CD4-positive, alpha-beta T cell treated with Interleukin-15 for 4 hours (primary cell): ENCODE measurements around the gene ZNF555.
"Not testable (repeated sequence)": the region's sequence is repeated elsewhere in the genome, so short reads cannot be mapped to it uniquely, and the experiment has no call there.

Source experiments
- DNase-seq: peaks from one replicate; pipeline ENCODE4 v3.0.0-alpha.2; 2020; ENCODE audit warnings: low spot score

Gene ZNF555

DNA sequence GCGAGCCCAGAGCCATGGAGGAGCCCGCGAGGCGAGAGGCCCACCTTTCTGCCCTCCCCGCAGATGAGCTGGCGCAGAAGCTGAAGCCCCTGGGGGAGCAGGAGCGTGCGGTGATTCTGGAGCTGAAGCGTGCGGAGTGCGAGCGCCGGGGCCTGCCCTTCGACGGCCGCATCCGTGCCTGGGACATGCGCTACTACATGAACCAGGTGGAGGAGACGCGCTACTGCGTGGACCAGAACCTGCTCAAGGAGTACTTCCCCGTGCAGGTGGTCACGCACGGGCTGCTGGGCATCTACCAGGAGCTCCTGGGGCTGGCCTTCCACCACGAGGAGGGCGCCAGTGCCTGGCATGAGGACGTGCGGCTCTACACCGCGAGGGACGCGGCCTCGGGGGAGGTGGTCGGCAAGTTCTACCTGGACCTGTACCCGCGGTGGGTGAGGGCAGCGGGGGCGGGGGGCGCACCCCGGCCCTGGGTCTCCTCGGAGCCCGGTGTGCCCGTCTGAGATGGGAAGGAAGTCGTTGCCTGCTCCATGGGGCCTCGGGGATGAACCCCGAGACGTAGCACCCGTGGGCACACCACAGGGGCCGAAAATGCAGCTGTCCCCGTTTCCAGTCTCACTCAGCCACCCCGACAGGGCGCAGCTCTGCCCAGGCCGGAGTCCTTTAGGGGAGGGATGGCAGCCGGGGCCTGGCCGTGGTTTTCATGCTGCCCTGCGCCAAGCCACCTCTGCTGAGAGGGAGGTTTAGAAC is 33.7 kb upstream of the ZNF555 start:
- no peak for DNase-seq

DNA sequence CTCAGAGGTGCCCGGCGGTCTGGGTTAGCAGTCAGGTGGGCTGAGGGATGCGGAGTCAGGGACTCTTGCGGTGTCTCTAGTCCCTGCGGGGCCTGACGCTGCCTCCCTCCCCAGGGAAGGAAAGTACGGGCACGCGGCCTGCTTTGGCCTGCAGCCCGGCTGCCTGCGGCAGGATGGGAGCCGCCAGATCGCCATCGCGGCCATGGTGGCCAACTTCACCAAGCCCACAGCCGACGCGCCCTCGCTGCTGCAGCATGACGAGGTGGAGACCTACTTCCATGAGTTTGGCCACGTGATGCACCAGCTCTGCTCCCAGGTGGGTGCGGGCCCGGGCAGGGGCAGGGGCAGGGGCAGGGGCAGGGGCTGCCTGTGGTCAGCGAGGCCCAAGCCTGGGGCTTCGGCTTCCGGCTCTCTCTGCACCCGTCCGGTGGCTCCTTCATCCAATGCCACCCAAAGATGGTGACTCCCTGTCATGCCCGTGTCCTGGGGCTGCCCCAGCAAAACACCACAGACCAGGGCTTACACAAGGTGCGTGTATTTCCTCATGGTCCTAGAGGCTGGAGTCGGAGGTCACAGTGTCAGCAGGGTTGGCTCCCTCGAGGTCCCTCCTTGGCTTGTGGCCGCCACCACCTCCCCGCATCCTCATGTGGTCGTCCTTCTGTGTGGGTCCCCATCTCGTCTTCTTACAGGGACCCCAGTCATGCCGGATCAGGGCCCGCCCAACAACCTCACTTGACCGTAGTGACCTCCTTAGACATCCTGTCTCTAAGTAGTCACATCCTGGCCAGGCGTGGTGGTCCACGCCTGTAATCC is 32.9 kb upstream of the ZNF555 start:
- DNase-seq = no peak

DNA sequence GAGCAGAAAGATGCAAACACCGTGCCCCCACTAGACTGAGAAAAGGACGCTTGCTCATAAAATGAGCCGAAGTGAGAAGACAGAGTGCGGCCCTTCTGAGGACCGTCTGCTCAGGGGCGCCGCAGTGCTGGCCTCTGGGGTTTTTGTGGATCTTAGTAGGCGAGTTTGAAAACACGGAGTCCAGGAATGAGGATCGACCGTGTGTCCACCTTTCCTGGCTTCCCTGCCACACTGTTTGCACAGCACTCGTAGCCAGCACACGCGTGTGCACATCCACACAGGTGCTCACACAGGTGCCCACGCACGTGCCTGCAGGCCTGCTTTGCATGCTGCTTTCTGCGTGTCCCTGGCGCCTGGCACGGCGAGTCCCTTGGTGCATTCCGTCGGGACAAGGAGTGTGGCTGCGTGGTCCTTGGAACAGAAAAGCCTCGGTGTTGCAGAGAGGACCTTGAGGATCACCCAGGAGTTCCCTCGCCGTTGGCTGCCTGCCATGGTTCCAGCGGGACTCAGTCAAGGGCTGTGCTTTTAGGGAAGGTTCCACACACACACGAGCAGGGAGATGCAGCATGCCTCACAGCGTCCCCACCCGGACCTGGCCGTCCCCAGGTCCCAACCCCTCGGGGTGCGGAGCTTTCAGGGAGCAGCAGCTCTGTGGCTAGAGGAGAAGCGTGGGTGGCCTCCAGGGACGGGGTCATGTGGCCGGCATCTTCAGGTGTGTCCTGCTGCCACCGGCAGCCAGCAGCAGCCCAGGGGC is 31.7 kb upstream of the ZNF555 start:
- no peak for DNase-seq

DNA sequence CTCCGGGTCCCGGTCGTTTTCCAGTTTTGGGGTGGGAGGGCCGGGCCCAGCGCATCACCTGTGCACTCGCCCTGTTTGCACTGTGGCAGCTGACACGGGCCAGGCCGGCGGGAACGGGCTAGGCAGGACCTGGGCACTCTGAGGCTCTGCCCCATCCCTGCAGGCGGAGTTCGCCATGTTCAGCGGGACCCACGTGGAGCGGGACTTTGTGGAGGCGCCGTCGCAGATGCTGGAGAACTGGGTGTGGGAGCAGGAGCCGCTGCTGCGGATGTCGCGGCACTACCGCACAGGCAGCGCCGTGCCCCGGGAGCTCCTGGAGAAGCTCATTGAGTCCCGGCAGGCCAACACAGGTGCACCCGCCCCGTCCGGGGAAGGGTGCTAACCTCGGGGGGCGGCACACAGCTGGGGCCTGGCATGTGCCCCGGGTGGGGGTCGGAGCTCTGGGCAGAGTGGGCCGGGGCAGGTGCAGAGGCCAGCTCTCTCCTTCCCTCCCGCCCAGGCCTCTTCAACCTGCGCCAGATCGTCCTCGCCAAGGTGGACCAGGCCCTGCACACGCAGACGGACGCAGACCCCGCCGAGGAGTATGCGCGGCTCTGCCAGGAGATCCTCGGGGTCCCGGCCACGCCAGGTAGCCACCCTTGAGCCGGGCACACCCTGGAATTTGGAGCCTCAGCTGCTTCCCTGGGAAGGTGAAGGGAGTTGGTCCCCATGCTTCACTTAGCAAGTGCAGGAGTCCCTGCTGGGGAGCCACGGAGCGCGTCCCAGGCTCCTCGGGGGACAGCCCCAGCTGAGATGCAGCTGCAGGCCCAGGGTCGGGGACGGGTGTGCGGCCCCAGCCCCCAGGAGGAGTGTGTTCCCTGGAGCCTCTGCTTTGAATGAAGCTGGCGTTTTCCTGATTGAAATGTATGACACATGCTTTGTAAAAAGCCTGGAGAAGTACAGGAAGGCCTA is 30.9 kb upstream of the ZNF555 start:
- DNase-seq = no peak

DNA sequence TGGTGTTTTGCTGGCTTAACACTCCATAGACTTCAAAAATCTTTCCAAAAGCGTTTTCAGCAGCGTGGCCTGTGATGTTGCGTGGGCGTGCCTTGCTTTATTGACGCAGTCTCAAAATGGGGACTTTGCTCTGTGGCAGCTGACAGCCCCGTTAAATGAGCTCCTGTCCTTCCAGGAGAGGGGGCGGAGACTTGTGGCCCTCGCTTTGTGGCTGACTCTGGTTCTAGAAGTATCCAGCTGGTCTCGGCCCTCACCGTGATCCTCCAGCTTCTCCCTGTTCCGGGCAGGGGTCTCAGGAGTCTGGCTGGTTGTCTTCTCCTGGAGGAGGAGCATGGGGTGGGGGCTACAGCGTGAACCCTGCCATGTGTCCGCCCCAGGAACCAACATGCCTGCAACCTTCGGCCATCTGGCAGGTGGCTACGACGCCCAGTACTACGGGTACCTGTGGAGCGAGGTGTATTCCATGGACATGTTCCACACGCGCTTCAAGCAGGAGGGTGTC is 30.0 kb upstream of the ZNF555 start:
- DNase-seq = no peak

DNA sequence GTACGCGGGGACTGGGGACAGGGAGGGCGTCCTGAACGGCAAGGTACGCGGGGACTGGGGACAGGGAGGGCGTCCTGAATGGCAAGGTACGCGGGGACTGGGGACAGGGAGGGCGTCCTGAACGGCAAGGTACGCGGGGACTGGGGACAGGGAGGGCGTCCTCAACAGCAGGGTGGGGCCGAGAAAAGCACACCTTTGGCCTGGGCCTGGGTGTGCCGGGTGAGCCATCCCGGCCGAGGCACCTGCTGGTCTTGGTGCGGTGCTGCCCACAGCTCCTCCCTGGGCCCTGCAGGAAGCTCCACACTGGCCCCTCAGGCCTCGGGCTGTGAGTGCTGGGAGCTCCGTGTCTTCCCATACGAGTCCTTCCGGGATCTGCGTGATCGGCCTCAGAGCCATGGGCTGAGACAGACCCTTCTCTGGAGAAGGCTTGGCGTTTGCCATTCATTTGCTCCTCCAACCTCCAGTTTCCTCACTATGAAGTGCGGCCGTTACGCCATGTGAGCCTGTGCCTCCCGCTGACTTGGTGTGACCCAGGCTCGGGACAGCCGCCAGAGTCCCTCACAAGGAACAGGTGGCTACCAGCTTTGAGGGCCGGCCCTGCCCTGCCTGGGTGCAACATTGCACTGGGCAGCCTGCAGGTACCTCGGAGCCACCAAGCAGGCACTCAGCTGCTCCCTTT is 29.4 kb upstream of the ZNF555 start:
- no peak for DNase-seq

DNA sequence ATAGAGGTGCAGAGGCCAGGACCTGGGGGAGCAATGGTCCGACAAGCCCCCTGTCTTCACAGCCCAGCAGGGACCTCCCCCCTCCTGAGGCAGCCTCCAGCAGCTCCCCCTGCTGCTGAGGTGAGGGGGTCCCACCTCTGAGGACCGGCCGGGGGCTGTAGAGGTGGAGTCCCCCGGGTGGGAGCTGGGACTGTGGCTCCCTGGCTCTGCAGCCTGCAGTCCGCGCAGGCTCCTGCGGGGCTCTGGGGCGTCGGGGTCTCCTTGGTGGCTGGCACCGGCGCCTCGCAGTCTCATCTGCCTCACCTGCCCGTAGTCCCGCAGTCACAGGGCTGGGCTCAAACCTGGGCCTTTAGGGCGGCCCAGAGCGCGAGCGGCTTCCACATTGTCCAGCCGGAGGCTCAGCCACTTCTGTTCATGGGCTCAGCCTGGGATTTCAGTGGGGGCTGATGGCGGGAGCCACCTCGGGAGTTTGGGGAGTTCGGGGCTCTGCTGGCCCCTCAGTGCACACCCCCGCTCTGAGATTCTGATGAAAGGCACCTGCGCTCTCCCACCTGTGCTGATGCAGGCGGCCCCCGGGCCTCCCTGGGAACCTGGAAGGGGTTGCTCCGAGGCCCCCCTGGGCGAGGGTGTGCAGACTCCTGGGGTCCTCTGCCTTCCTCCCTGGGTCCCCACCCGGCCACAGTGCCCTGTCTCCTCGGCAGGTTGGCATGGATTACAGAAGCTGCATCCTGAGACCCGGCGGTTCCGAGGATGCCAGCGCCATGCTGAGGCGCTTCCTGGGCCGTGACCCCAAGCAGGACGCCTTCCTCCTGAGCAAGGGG is 28.7 kb upstream of the ZNF555 start:
- DNase-seq = no peak

DNA sequence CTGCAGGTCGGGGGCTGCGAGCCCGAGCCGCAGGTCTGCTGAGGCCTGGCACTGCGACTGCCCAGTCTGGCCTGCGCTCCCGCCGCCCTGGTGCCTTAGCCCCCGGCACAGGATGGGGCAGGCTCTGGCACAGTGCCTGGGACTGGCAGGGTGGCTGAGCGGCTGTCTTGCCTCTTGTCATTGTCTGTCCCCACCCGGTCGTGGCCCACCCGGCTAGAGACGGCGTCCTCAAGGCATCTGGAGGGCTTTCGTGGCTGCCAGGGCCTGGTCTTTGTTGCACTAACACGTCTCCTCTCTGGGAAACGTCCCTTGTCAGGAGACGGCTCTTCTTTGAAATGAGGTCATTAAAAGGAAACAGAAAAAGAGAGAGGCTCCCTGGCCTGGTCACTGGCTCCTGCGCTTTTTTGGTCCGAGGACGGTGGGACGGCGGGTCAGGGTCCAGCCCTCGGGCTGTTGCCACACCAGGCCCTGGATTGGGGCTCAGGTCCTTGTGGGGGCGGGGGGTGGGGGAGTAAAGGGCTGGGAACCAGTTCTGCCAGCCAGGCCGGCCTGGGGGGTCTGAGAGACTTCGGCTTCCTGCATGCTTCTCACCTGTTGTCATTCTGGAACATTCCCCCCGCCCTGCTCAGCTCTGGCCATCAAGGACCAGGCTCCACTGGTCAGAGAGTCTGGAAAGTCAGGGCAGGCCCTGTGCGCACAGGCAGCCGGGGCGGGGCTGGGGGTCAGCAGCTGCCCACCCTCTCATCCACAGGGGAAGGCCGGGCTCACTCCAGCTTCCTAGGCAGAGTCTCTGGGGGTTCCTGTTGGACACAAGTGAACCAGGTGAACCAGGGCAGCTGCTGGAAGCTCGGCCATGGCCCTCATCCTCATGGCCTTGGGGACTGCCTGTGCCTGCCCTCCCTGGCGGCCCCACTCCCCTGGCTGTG is 27.8 kb upstream of the ZNF555 start:
- no peak for DNase-seq

DNA sequence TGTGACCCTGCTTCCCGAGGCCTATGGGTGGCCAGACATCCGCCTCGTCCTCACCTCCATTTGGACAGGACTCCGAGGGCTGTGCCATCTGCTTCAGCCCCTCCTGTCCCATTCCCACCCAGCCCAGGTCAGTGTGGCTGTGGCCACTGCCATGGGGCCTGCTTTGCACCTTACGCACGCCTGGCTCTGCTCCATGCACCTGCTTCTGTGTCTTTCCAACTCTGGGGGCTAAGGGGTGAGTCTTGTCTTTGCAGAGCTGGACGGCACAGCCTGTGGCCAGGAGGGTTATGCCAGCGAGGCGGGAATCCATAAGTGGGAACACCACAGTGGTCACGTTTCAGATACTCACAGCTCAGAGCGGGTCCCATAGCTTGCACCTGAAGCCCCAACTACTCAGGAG is 26.8 kb upstream of the ZNF555 start:
- no peak for DNase-seq

DNA sequence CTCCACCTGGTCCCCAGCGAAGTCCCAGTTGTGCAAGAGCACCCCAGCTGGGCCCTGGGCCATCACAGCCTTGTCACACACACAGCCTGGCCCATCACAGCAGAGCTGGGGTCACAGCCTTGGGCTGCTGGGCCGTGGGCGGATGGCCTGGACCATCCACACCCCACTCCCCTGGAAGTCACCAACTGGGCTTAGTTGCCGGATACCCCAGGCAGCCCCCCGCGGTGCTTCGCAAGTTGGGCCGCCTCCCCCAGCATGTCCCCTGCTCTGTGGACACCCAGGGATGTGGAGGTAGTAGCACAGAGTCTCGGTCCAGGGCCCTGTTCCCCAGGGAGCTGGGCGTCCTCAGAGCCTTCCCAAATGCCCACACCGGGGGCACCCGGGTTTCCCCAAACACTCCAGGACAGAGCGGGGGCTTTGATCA is 26.1 kb upstream of the ZNF555 start:
- no peak for DNase-seq

DNA sequence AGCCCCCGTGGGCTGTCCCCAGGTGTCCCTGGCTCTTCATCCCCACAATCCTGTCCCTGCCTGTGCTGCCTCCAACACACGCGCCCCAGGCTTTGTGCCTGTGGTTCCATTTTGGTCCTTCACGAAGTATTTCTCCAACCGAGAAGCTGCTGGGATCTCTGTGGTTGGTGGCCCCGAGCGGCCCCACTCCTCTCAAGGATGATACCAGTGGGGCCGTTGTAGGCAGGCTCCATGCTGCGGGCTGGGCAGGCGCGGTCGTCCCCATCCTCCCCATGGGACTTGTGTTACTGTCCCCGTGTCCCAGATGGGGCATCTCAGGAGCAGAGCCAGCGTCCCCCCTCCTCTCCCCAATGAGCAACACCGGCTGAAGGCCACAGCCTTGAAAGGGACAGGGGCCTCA is 25.4 kb upstream of the ZNF555 start:
- DNase-seq = no peak

DNA sequence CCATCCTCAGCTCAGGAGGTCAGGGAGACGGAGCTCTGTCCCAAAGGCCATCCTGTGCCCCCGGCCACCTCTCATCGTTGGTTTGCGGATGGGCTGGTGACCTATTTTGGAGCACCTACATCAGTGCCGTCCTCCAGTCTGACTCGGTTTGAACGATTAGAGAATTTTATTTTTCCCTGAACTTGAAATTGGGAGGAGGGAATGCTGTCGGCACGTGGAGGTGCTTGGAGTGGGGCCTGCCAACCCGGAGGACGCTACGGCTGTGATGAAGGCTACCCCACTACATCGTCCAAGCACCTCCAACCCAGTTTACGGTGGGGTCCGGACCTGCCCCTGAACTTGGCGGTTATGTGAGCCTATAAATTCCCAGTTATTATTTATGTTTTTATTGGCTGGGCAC is 24.6 kb upstream of the ZNF555 start:
- DNase-seq = no peak

DNA sequence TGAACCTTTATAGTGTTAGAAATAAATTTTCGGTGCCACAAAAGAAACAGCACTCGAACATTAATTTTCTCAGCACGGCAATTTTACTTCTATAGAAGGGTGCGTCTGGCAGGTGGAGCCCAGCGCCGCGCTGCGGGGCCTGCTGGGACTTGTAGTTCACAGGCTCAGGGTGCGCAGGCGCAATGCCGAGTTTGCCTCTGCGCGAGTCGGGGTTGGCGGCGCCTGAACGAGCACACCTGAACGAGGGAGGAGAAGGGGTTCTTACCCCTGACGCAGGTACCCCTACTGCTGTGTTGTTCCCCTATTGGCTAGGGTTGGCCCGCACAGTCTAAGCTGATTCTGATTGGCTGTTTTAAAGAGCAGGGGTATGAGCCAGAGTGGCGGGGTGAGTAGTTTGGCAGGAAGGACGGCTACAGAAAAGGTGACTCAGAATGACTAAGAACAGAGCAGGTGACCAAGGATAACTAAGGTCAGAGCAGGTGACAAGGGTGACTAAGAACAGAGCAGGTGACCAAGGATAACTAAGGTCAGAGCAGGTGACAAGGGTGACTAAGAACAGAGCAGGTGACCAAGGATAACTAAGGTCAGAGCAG is 23.9 kb upstream of the ZNF555 start:
- DNase-seq = not testable (repeated sequence)

DNA sequence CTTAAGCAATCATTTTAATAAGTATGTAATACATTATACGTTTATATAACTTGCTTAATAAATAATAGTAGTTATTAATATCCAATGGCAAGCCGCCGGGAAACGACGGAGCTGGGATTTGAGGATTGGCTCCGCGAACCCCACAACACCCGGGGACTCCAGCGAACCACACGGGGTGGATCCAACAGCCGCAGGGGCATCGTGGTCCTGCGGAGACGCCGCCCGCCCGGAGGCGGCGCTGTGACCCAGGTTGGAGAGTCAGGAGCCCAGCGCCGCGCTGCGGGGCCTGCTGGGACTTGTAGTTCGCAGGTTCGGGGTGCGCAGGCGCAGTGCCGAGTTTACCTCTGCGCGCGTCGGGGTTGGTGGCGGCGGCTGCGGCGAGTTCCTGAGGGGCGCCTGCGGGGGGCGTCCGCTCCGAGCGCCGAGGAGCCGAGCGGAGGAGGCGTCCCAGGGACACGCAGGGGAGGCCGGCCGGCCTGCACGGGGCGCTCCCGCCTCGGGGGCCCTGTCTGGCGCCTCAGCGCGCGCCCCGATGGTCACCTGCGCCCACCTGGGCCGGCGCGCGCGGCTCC is 21.6 kb upstream of the ZNF555 start, which contains the start of gene ZNF554:
TSS of gene ZNF554 (plus strand) at position 329 of the 572 bp plus-strand sequence. CDS start at position 533, 204 bp downstream.
- DNase-seq = peak; percentile 97

DNA sequence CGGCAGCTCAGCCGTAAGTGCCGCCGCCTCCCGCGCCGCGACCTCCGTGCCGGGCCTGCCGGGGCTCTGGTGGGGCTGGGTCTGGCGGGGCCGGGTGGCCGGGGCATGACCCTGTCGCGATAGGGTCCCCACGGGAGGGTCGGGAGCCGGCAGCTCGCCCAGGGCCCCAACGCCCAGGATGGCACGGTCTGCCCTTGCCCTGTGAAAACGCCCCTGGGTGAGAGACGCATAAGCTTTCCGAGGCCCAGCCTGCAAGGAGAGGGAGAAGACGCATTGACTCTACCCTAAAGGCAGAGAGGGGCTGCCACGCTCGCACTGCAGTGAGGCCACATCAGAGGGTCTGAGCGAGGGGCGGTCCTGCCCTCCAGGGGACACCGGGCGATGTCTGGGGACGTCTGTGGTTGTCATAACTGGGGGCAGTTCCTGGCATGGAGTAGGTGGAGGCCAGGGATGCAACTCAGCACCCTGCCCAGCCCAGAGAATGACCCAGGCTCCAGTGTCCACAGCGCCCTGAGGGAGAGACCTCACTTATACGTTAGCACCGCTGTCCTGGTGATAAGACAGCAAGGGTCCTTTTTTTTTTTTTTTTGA is 21.1 kb upstream of the ZNF555 start:
- no peak for DNase-seq

DNA sequence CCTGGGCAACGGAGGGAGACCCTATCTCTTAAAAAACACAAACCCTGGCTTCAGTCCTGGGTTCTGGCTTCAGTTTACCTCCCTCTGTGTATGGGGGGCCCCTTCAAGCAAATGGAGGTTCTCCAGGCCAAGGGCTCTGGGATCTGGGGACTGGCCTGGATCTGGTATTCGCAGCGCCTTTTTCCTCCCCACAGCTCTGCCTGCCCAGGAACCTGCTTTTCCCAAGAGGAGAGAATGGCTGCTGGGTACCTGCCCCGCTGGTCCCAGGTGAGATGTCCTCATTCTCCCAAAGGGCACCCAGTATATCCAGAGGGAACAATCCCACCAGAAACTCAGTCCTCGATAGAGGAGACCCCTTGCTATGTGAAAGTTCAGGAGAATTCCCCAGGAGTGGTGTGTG is 18.4 kb upstream of the ZNF555 start:
- no peak for DNase-seq

DNA sequence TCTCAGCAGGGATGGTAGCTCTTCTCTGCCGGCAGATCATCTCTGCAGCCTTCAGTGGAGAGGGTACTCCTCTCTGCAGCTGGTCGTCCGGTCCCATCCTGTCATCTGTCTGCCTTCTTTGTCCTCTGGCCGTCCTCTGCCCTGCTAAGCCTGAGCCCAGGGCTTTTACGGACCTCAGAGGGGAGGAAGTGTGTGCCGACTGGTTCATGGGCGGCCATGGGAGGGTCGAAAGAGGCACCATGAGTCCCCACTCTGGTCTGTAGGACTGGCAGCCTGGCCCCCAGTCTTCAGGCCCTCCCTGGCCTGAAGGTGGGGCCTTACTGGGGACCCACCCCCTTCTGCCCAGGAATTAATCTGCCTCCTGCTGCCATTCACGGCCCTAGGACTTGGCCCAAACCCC is 17.6 kb upstream of the ZNF555 start:
- no peak for DNase-seq

DNA sequence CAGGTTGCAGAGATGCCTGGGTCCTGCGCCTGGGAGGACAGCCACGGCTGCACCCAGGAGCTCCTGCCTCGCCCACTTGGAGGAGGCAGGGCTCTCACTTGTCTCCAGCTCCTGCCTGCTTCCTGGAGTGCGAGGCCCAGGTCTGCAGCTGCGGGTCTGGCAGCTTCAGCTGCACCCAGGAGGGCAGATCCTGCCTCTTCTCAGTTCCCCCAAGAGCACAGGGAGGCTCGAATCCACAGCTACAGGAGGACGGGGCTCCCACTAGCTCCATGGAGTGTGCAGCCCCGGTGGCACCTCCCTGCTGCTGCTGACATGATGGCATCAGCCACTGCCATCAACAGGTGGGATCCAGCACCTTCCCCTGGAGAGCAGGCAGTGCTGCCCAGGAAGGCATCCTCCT is 17.1 kb upstream of the ZNF555 start:
- no peak for DNase-seq
